Right lobe of liver (tissue), 6 donors: Measurements from ENCODE around the gene OR2C3. TPM values are rescaled to one million over a fixed set of nuclear protein-coding genes. Genes with fewer than 3 reads are reported as not detected.

Experiments used
- ATAC-seq, 4 donors: fragments of 200-7000 bp; cut with Tn5 transposase; one replicate each; pipeline ENCODE4 v1.9.1; 2020; ENCODE audit warnings: mild to moderate bottlenecking in 4 of 4, moderate library complexity in 4 of 4
- DNase-seq, 3 donors: peaks; one replicate each; pipeline ENCODE4 v3.0.0-alpha.2; 2020
- H3K27ac ChIP-seq, 3 donors: fragments of 200-600 bp; one replicate each; pipeline ENCODE4 v1.8.0; 2022
- H3K27me3 ChIP-seq, 2 donors: fragments of 200-600 bp; one replicate each; pipeline ENCODE4 v1.8.0; 2022
- H3K36me3 ChIP-seq, 4 donors: fragments of 200-600 bp; sonication (generic) in 1 of 4; one replicate each; pipeline versions ENCODE4 v1.5.1 to v1.8.0; 2017 to 2022; ENCODE audit warnings: control low read depth in 1 of 4
- H3K4me1 ChIP-seq, 4 donors: fragments of 200-600 bp; sonication (generic) in 1 of 4; one replicate each; pipeline versions ENCODE4 v1.5.1 to v1.8.0; 2017 to 2022; ENCODE audit warnings: control low read depth in 1 of 4
- H3K4me3 ChIP-seq, 3 donors: fragments of 200-600 bp; one replicate each; pipeline ENCODE4 v1.8.0; 2022
- H3K9me3 ChIP-seq, 4 donors: fragments of 200-600 bp; sonication (generic) in 1 of 4; one replicate each; pipeline versions ENCODE4 v1.5.1 to v1.8.0; 2017 to 2022; ENCODE audit warnings: control low read depth in 1 of 4
- CTCF ChIP-seq, 4 donors: fragments of 200-600 bp in 3 of 4; fragments of 450-650 bp in 1 of 4; IDR thresholded peaks; one replicate each; pipeline versions ENCODE4 v1.5.1 to v1.8.0; 2016 to 2022; ENCODE audit warnings: antibody characterized with exemption in 4 of 4, mild to moderate bottlenecking in 2 of 4
- POLR2A ChIP-seq: fragments of 450-650 bp; IDR thresholded peaks from one replicate; pipeline ENCODE4 v1.6.1; 2017; ENCODE audit warnings: antibody characterized with exemption, mild to moderate bottlenecking
- WGBS: methylation state at CpG from one replicate; pipeline ENCODE4 v1.1.6; 2018; ENCODE audit warnings: low coverage, low lambda C conversion rate; ENCODE audit not compliant: insufficient coverage; ENCODE audit errors: missing lambda C conversion rate; 5-methylcytosine and 5-hydroxymethylcytosine counted together
- intact Hi-C, 2 donors: fragments of 100-400 bp; cut with DNase I; formaldehyde crosslinking; loops; one replicate each; pipeline versions ENCODE4 v1.11.2 to v1.14.1; 2022
- total RNA-seq, 6 experiments: library from RNA; depleted of rRNA in 2 of 6; stranded (reverse); fragments of >200 nt in 2 of 6; fragmentation: NEBNext Ultra II Directional in 3 of 6; extraction: Animal tissue kit (Norgen Biotek cat#: 25700) in 3 of 6; gene quantifications; one replicate each; pipeline versions ENCODE4 v1.1.0 to v1.2.4, GENCODE V29; 2016 to 2023
- donor health status: DM: no; HTN: yes; CAD: no.
- donor health status: DM: no; HTN: no; CAD: no.
- donor health status: DM: no; HTN: no; CAD: no.
- donor health status: DM: no; HTN: yes; CAD: no.
- donor health status: DM: no; HTN: yes; CAD: no.

OR2C3 gene
- total RNA-seq, 6 experiments from 2014 or later: not detected

GRCh38 chr1:247539215-247539614 lies 3.0 kb upstream of the OR2C3 start:
- Histone ChIP-seq H3K36me3 (no peaks in the 10 kb centered on the region), H3K4me3 (no peak overlapping the region), H3K4me1 (no peaks in the 10 kb centered on the region), H3K9me3 (no peaks in the 10 kb centered on the region), H3K27me3 (no peaks in the 10 kb centered on the region), H3K27ac (no peak overlapping the region)
- no peak for ATAC-seq
- TF ChIP-seq CTCF (IDR thresholded peaks at IDR 0.05) (no peak), POLR2A (no peak)
- DNase-seq: no peak
- intact Hi-C loops: no loop called here
- 50% methylated on average over 6 of the region's 6 CpGs for WGBS

- ATAC-seq (no peak), DNase-seq (no peak)
- no peaks in the 10 kb centered on the region for H3K27me3 ChIP-seq
- WGBS: 51% methylated on average over 5 of the region's 5 CpGs
- intact Hi-C loops: no loop called here
- no peak for TF ChIP-seq POLR2A
- no peak for TF ChIP-seq CTCF (IDR thresholded peaks at IDR 0.05)
- H3K4me1 ChIP-seq: no peaks in the 10 kb centered on the region
- H3K4me3 ChIP-seq: no peak overlapping the region
- no peaks in the 10 kb centered on the region for H3K9me3 ChIP-seq
- no peaks in the 10 kb centered on the region for H3K36me3 ChIP-seq
- H3K27ac ChIP-seq: no peak overlapping the region
These were observed 2.3 kb upstream of the OR2C3 start for GRCh38 chr1:247538561-247538960.

GRCh38 chr1:247535402-247535801 lies 838 bp downstream of the OR2C3 start:
- no peaks in the 10 kb centered on the region for H3K36me3 ChIP-seq
- no peak for ATAC-seq
- H3K27ac ChIP-seq: no peak overlapping the region
- intact Hi-C loops: no loop called here
- H3K27me3 ChIP-seq: no peaks in the 10 kb centered on the region
- DNase-seq: no peak
- TF ChIP-seq CTCF (IDR thresholded peaks at IDR 0.05) (no peak), POLR2A (no peak)
- H3K4me3 ChIP-seq: no peak overlapping the region
- 33% methylated on average over 3 of the region's 3 CpGs for WGBS
- H3K9me3 ChIP-seq: no peaks in the 10 kb centered on the region
- H3K4me1 ChIP-seq: no peaks in the 10 kb centered on the region

GRCh38 chr1:247531937-247532336 lies 4.3 kb downstream of the OR2C3 start:
- no peak overlapping the region for H3K27ac ChIP-seq
- intact Hi-C loops: no loop called here
- WGBS: 75% methylated on average over 6 of the region's 8 CpGs
- H3K4me3 ChIP-seq: no peak overlapping the region
- no peaks in the 10 kb centered on the region for H3K4me1 ChIP-seq
- H3K27me3 ChIP-seq: no peaks in the 10 kb centered on the region
- DNase-seq: no peak
- no peaks in the 10 kb centered on the region for H3K9me3 ChIP-seq
- ATAC-seq: no peak
- TF ChIP-seq POLR2A (no peak), CTCF (IDR thresholded peaks at IDR 0.05) (no peak)
- no peaks in the 10 kb centered on the region for H3K36me3 ChIP-seq

GRCh38 chr1:247530785-247531184 lies 5.5 kb downstream of the OR2C3 start:
- intact Hi-C loops: no loop called here
- H3K36me3 ChIP-seq: no peaks in the 10 kb centered on the region
- no peaks in the 10 kb centered on the region for H3K27me3 ChIP-seq
- no peaks in the 10 kb centered on the region for H3K4me1 ChIP-seq
- TF ChIP-seq POLR2A (no peak), CTCF (IDR thresholded peaks at IDR 0.05) (no peak)
- no peak for DNase-seq
- no peak overlapping the region for H3K4me3 ChIP-seq
- no peaks in the 10 kb centered on the region for H3K9me3 ChIP-seq
- peak in 1 of 4 donors; percentile 40 for ATAC-seq
- 61% methylated on average over 15 of the region's 41 CpGs for WGBS
- no peak overlapping the region for H3K27ac ChIP-seq
